GM12878 (cell line): Measurements from ENCODE around the gene SHD. TPM values are rescaled to one million over a fixed set of nuclear protein-coding genes. Genes with fewer than 3 reads are reported as not detected.

Experiments
- ATAC-seq: fragments of 200-7000 bp; cut with Tn5 transposase; 3 replicates; pipeline ENCODE4 v1.9.1; 2020; ENCODE audit warnings: mild to moderate bottlenecking, moderate library complexity
- BruUV-seq: library from RNA; stranded (reverse); fragments of 400-500 nt; replicated peaks from 2 replicates; lab custom pipeline; 2021; lab: Mats Ljungman, UMichigan
- CTCF ChIA-PET: fragments of 300-600 bp; sonication (Branson Sonifier 250); formaldehyde crosslinking; extraction: SDS; loops from one replicate; lab custom pipeline; 2021; ENCODE audit warnings: inconsistent platforms; lab: Yijun Ruan, JAX
- POLR2A ChIA-PET: fragments of 350-600 bp; formaldehyde crosslinking; extraction: SDS; loops from one replicate; lab custom pipeline; 2021; ENCODE audit warnings: inconsistent platforms; lab: Charles Lee
- RAD21 ChIA-PET: fragments of 300-600 bp; sonication (Branson Sonifier 250); formaldehyde crosslinking; loops from one replicate; lab custom pipeline; 2023; ENCODE audit warnings: antibody characterized with exemption; ENCODE audit not compliant: unreplicated experiment; lab: Charles Lee
- SMC1A ChIA-PET: fragments of 300-600 bp; sonication (Branson Sonifier 250); formaldehyde crosslinking; loops from one replicate; lab custom pipeline; 2023; ENCODE audit not compliant: unreplicated experiment, uncharacterized antibody; lab: Charles Lee
- DNase-seq: peaks from one replicate; pipeline ENCODE4 v3.0.0-alpha.2; 2011; ENCODE audit warnings: low read depth, low spot score
- FAIRE-seq: peaks from 3 replicates; lab custom pipeline; 2011; peaks lifted over from hg19 to GRCh38; lab: Jason Lieb, UNC
- H2AFZ ChIP-seq: 2 replicates; pipeline ENCODE4 v1.6.0; 2011; ENCODE audit warnings: low read depth, low read length, control low read depth; ENCODE audit not compliant: control insufficient read depth
- H3K27ac ChIP-seq: 2 replicates; pipeline ENCODE4 v1.5.1; 2011; ENCODE audit warnings: control low read depth; ENCODE audit not compliant: control insufficient read depth, insufficient read depth
- H3K27me3 ChIP-seq, 2 experiments: replicated peaks in 1 of 2; 2 replicates each; pipeline versions ENCODE4 v1.6.0 to v1.6.1; 2011; ENCODE audit warnings: low read length in 1 of 2; ENCODE audit not compliant: control insufficient read depth in 2 of 2, insufficient read depth in 2 of 2
- H3K36me3 ChIP-seq, 2 experiments: 2 replicates each; pipeline ENCODE4 v1.5.1; 2011; ENCODE audit warnings: low read length in 1 of 2; ENCODE audit not compliant: control insufficient read depth in 2 of 2, insufficient read depth in 2 of 2
- H3K4me1 ChIP-seq: 2 replicates; pipeline ENCODE4 v1.6.1; 2011; ENCODE audit warnings: mild to moderate bottlenecking, low read length, moderate library complexity, mixed read lengths; ENCODE audit not compliant: control insufficient read depth, insufficient read depth
- H3K4me2 ChIP-seq: 2 replicates; pipeline ENCODE4 v1.6.0; 2011; ENCODE audit warnings: control low read depth; ENCODE audit not compliant: control insufficient read depth, insufficient read depth
- H3K4me3 ChIP-seq: fragments of 200-600 bp; sonication (generic); 2 replicates; pipeline ENCODE4 v1.5.1; 2016
- H3K79me2 ChIP-seq: 2 replicates; pipeline ENCODE4 v1.6.0; 2011; ENCODE audit warnings: low read length; ENCODE audit not compliant: control insufficient read depth, insufficient read depth
- H3K9ac ChIP-seq: 2 replicates; pipeline ENCODE4 v1.8.0; 2011; ENCODE audit warnings: low read length, control low read depth, mixed read lengths; ENCODE audit not compliant: control insufficient read depth, insufficient read depth
- H3K9me3 ChIP-seq: replicated peaks from 3 replicates; pipeline ENCODE4 v1.5.1; 2011; ENCODE audit warnings: mild to moderate bottlenecking, low read length; ENCODE audit not compliant: control insufficient read depth, insufficient read depth
- H4K20me1 ChIP-seq: 2 replicates; pipeline ENCODE4 v1.6.0; 2011; ENCODE audit not compliant: control insufficient read depth, insufficient read depth
- BCL3 ChIP-seq: IDR thresholded peaks from 2 replicates; pipeline ENCODE4 v1.6.1; 2011; ENCODE audit warnings: borderline replicate concordance, low read depth, mild to moderate bottlenecking, moderate library complexity, low read length; ENCODE audit not compliant: insufficient read depth, poor library complexity, severe bottlenecking
- CBFB ChIP-seq: IDR thresholded peaks from 2 replicates; pipeline ENCODE4 v1.6.1; 2016; ENCODE audit warnings: antibody characterized with exemption, low read depth
- CEBPZ ChIP-seq: fragments of 150-350 bp; IDR thresholded peaks from 2 replicates; pipeline ENCODE4 v1.6.1; 2016; ENCODE audit warnings: low read depth, low read length
- ELK1 ChIP-seq: IDR thresholded peaks from 2 replicates; pipeline ENCODE4 v1.6.1; 2012; ENCODE audit warnings: low read depth, low read length, improper control_type of control experiment
- EZH2 ChIP-seq: IDR thresholded peaks from 2 replicates; pipeline ENCODE4 v1.6.1; 2012; ENCODE audit warnings: low read depth, mild to moderate bottlenecking, control low read depth, inconsistent platforms, low read length, borderline replicate concordance; ENCODE audit not compliant: control insufficient read depth
- NBN ChIP-seq: fragments of 450-650 bp; IDR thresholded peaks from 2 replicates; pipeline ENCODE4 v1.6.1; 2016
- NR2C1 ChIP-seq: fragments of 450-650 bp; IDR thresholded peaks from 2 replicates; pipeline ENCODE4 v1.6.1; 2017; ENCODE audit warnings: antibody characterized with exemption, mild to moderate bottlenecking, moderate library complexity
- NR2F1 ChIP-seq: fragments of 450-650 bp; conservative IDR thresholded peaks from 2 replicates; pipeline ENCODE4 v1.6.1; 2017; ENCODE audit warnings: mild to moderate bottlenecking
- PML ChIP-seq: IDR thresholded peaks from 2 replicates; pipeline ENCODE4 v1.6.1; 2012; ENCODE audit warnings: low read length, inconsistent platforms
- PRDM15 ChIP-seq: fragments of 450-650 bp; formaldehyde crosslinking; IDR thresholded peaks from 2 replicates; pipeline ENCODE4 v1.4.0; 2020; ENCODE audit warnings: mild to moderate bottlenecking, moderate library complexity
- SMAD1 ChIP-seq: fragments of 450-650 bp; IDR thresholded peaks from 2 replicates; pipeline ENCODE4 v1.6.1; 2018; ENCODE audit warnings: mild to moderate bottlenecking, low read depth; ENCODE audit not compliant: partially characterized antibody
- ZNF274 ChIP-seq: IDR thresholded peaks from one replicate; pipeline ENCODE4 v1.8.0; 2011; ENCODE audit not compliant: insufficient read length, insufficient read depth
- WGBS: methylation state at CpG from one replicate; pipeline ENCODE4 v1.1.6; 2016; ENCODE audit warnings: low lambda C conversion rate; ENCODE audit not compliant: insufficient replicate concordance, insufficient coverage; ENCODE audit errors: missing lambda C conversion rate; 5-methylcytosine and 5-hydroxymethylcytosine counted together
- in situ Hi-C: fragments of 300-500 bp; cut with MboI; formaldehyde crosslinking; loops from 9 replicates; pipeline ENCODE4 v1.14.3; 2018; ENCODE audit warnings: mixed read lengths
- intact Hi-C: fragments of 100-400 bp; cut with micrococcal nuclease; formaldehyde crosslinking; loops from one replicate; pipeline ENCODE4 v1.14.2; 2022; ENCODE audit not compliant: unreplicated experiment
- polyA plus RNA-seq, 11 experiments: library from polyadenylated mRNA; depleted of rRNA in 4 of 11; unstranded in 6 of 11; stranded (reverse) in 5 of 11; fragments of >200 nt; fragmentation: Nextera tagmentation in 4 of 11; fragmentation: Illumina TruSeq in 1 of 11; extraction: Ambion mirVana in 4 of 11; extraction: Trizol in 1 of 11; gene quantifications; 1 replicate in 1 of 11; 2 replicates in 10 of 11; pipeline versions ENCODE4 v1.2.1 to v1.2.3, GENCODE V29; 2011 to 2016; ENCODE audit warnings: inconsistent platforms in 2 of 11, missing spikeins in 2 of 11, low read depth in 1 of 11
- total RNA-seq, 4 experiments: library from RNA; depleted of rRNA in 3 of 4; stranded (reverse); fragments of >200 nt in 3 of 4; fragmentation: Illumina TruSeq in 1 of 4; extraction: Trizol in 1 of 4; gene quantifications; 2 replicates each; pipeline versions ENCODE4 v1.2.1 to v1.2.3, GENCODE V29; 2013 to 2021

The SHD gene
- total and polyA plus RNA-seq, 10 of the 15 experiments (the other 5 are each of a cell fraction or from before 2014, with no cell fraction given) = 0.09 TPM; not detected in 9

GRCh38 chr19:4298810-4299550, 19.9 kb downstream of the SHD start:
- no peak for DNase-seq
- SMC1A ChIA-PET = no interaction called here
- no TSS peak for BruUV-seq
- WGBS = 28% methylated on average over 8 of the region's 8 CpGs
- RAD21 ChIA-PET = no interaction called here
- no peak overlapping the region for H3K4me3 ChIP-seq
- H3K4me1 ChIP-seq = no peaks in the 10 kb centered on the region
- no peaks in the 10 kb centered on the region for H3K36me3 ChIP-seq
- no peak overlapping the region for H3K4me2 ChIP-seq
- in situ Hi-C loops (no loop called here), intact Hi-C loops (no loop called here)
- ATAC-seq = no peak
- no peak overlapping the region for H2AFZ ChIP-seq
- POLR2A ChIA-PET = interaction anchor here (0.6 kb wide), 1 partner anchor 294 kb away, joined by 3 read pairs; no protein-coding TSS in a partner anchor
- no peak overlapping the region for H3K9ac ChIP-seq
- no peaks in the 10 kb centered on the region for H3K9me3 ChIP-seq
- no peak for FAIRE-seq
- no peaks in the 10 kb centered on the region for H4K20me1 ChIP-seq
- no peaks in the 10 kb centered on the region for H3K79me2 ChIP-seq
- H3K27me3 ChIP-seq = no peaks in the 10 kb centered on the region
- CTCF ChIA-PET = interaction anchor here (1.0 kb wide), 1 partner anchor 53 kb away, joined by 3 read pairs; no protein-coding TSS in a partner anchor
- no peak overlapping the region for H3K27ac ChIP-seq
- TF ChIP-seq CEBPZ (no peak), NR2C1 (no peak), BCL3 (no peak), PRDM15 (CRISPR knock-in tag) (no peak), ELK1 (no peak), ZNF274 (no peak), CBFB (no peak), NBN (no peak), PML (no peak), SMAD1 (no peak), NR2F1 (no peak), EZH2 (no peak)
